ENCODE results near the gene TIMM10B. TPM values are rescaled to one million over a fixed set of nuclear protein-coding genes. Genes with fewer than 3 reads are reported as not detected.
A peak's percentile ranks its signal among the peaks of the same experiment; 100 is the strongest.

TIMM10B gene
- total and polyA plus RNA-seq, 2 donors from 2014 or later: 34.6 to 44.7 TPM

- Histone ChIP-seq H3K36me3 (ENCODE audit: control insufficient read depth in 2 of 3, insufficient read depth in 3 of 3, low read length in 3 of 3) (peaks cover 0 to 4% (median 4%) of the 10 kb centered on the region in 3 donors), H3K4me3 (ENCODE audit: low read length in 3 of 3) (no peak overlapping the region), H3K9me3 (ENCODE audit: control insufficient read depth in 2 of 3, insufficient read depth in 1 of 3, low read length in 3 of 3) (no peaks in the 10 kb centered on the region), H3K27me3 (ENCODE audit: control insufficient read depth, insufficient read depth, low read length) (no peaks in the 10 kb centered on the region), H3K9ac (ENCODE audit: low read length in 3 of 3) (no peak overlapping the region), H3K4me1 (ENCODE audit: control insufficient read depth in 2 of 3, insufficient read depth in 2 of 3, low read depth in 1 of 3, low read length in 3 of 3) (no peaks in the 10 kb centered on the region), H3K27ac (ENCODE audit: low read depth in 2 of 2, low read length in 2 of 2) (no peak overlapping the region)
- intact Hi-C loops (cut with DNase I): loop anchor here (10.0 kb wide), 1 partner anchor 154 kb away; the partner anchor contains the start of gene MRPL17
- no peak for FAIRE-seq
- TF ChIP-seq CTCF (IDR thresholded peaks at IDR 0.05; ENCODE audit: borderline replicate concordance, extremely low read depth, insufficient read depth): no peak
- DNase-seq: no peak
Measured at GRCh38 chr11:6530848-6531247, 49.5 kb downstream of the TIMM10B start.

- FAIRE-seq (no peak), DNase-seq (peak in 3 of 5 donors; percentile 40 to 66 (median 60))
- Histone ChIP-seq H3K4me3 (ENCODE audit: low read length in 3 of 3) (no peak overlapping the region), H3K27ac (ENCODE audit: low read depth in 2 of 2, low read length in 2 of 2) (no peak overlapping the region), H3K9me3 (ENCODE audit: control insufficient read depth in 2 of 3, insufficient read depth in 1 of 3, low read length in 3 of 3) (no peaks in the 10 kb centered on the region), H3K4me1 (ENCODE audit: control insufficient read depth in 2 of 3, insufficient read depth in 2 of 3, low read depth in 1 of 3, low read length in 3 of 3) (no peaks in the 10 kb centered on the region), H3K27me3 (ENCODE audit: control insufficient read depth, insufficient read depth, low read length) (no peaks in the 10 kb centered on the region), H3K9ac (ENCODE audit: low read length in 3 of 3) (no peak overlapping the region), H3K36me3 (ENCODE audit: control insufficient read depth in 2 of 3, insufficient read depth in 3 of 3, low read length in 3 of 3) (peaks cover 0 to 4% (median 4%) of the 10 kb centered on the region in 3 donors)
- intact Hi-C loops (cut with DNase I): loop anchor here (10.0 kb wide), 1 partner anchor 153 kb away; the partner anchor contains the start of gene MRPL17
- peak; percentile 82 for TF ChIP-seq CTCF (IDR thresholded peaks at IDR 0.05; ENCODE audit: borderline replicate concordance, extremely low read depth, insufficient read depth)
Measured at GRCh38 chr11:6531267-6531752, 50.0 kb downstream of the TIMM10B start.

Other genes with a start within 250 kb of the TIMM10B start
- 42.5 TPM for gene FHIP1B, start 246.9 kb upstream of the TIMM10B start, total RNA-seq
- 35.1 TPM for gene FHIP1B, start 246.9 kb upstream of the TIMM10B start, polyA plus RNA-seq (ENCODE audit: insufficient read depth, low read depth, low replicate concordance)
- 0.22 TPM for gene CNGA4, start 242.4 kb upstream of the TIMM10B start, total RNA-seq
- gene CNGA4, start 242.4 kb upstream of the TIMM10B start, polyA plus RNA-seq (ENCODE audit: insufficient read depth, low read depth, low replicate concordance): not detected
- not detected for gene CCKBR, start 221.7 kb upstream of the TIMM10B start, total RNA-seq
- not detected for gene CCKBR, start 221.7 kb upstream of the TIMM10B start, polyA plus RNA-seq (ENCODE audit: insufficient read depth, low read depth, low replicate concordance)
- gene CAVIN3, start 161.0 kb upstream of the TIMM10B start, total RNA-seq: 58.1 TPM
- gene CAVIN3, start 161.0 kb upstream of the TIMM10B start, polyA plus RNA-seq (ENCODE audit: insufficient read depth, low read depth, low replicate concordance): 55.1 TPM
- gene SMPD1, start 91.0 kb upstream of the TIMM10B start, total RNA-seq: 76.0 TPM
- gene SMPD1, start 91.0 kb upstream of the TIMM10B start, polyA plus RNA-seq (ENCODE audit: insufficient read depth, low read depth, low replicate concordance): 155 TPM
- 43.7 TPM for gene APBB1, start 62.4 kb upstream of the TIMM10B start, total RNA-seq
- 67.2 TPM for gene APBB1, start 62.4 kb upstream of the TIMM10B start, polyA plus RNA-seq (ENCODE audit: insufficient read depth, low read depth, low replicate concordance)
- 1.3 TPM for gene HPX, start 40.5 kb upstream of the TIMM10B start, total RNA-seq
- gene HPX, start 40.5 kb upstream of the TIMM10B start, polyA plus RNA-seq (ENCODE audit: insufficient read depth, low read depth, low replicate concordance): 0.88 TPM
- gene TRIM3, start 7.6 kb upstream of the TIMM10B start, total RNA-seq: 20.8 TPM
- gene TRIM3, start 7.6 kb upstream of the TIMM10B start, polyA plus RNA-seq (ENCODE audit: insufficient read depth, low read depth, low replicate concordance): 10.8 TPM
- gene ARFIP2, start 170 bp upstream of the TIMM10B start, total RNA-seq: 45.6 TPM
- gene ARFIP2, start 170 bp upstream of the TIMM10B start, polyA plus RNA-seq (ENCODE audit: insufficient read depth, low read depth, low replicate concordance): 62.3 TPM
- 10.1 TPM for gene DNHD1, start 15.8 kb downstream of the TIMM10B start, total RNA-seq
- 3.5 TPM for gene DNHD1, start 15.8 kb downstream of the TIMM10B start, polyA plus RNA-seq (ENCODE audit: insufficient read depth, low read depth, low replicate concordance)
- 23.4 TPM for gene RRP8, start 122.1 kb downstream of the TIMM10B start, total RNA-seq
- gene RRP8, start 122.1 kb downstream of the TIMM10B start, polyA plus RNA-seq (ENCODE audit: insufficient read depth, low read depth, low replicate concordance): 29.8 TPM
- gene ILK, start 122.3 kb downstream of the TIMM10B start, total RNA-seq: 170 TPM
- 149 TPM for gene ILK, start 122.3 kb downstream of the TIMM10B start, polyA plus RNA-seq (ENCODE audit: insufficient read depth, low read depth, low replicate concordance)
- gene TAF10, start 130.7 kb downstream of the TIMM10B start, total RNA-seq: 136 TPM
- 250 TPM for gene TAF10, start 130.7 kb downstream of the TIMM10B start, polyA plus RNA-seq (ENCODE audit: insufficient read depth, low read depth, low replicate concordance)
- 84.2 TPM for gene TPP1, start 137.9 kb downstream of the TIMM10B start, total RNA-seq
- 115 TPM for gene TPP1, start 137.9 kb downstream of the TIMM10B start, polyA plus RNA-seq (ENCODE audit: insufficient read depth, low read depth, low replicate concordance)
- gene DCHS1, start 174.3 kb downstream of the TIMM10B start, total RNA-seq: 17.0 TPM
- gene DCHS1, start 174.3 kb downstream of the TIMM10B start, polyA plus RNA-seq (ENCODE audit: insufficient read depth, low read depth, low replicate concordance): 2.4 TPM
- 44.0 TPM for gene MRPL17, start 201.8 kb downstream of the TIMM10B start, total RNA-seq
- gene MRPL17, start 201.8 kb downstream of the TIMM10B start, polyA plus RNA-seq (ENCODE audit: insufficient read depth, low read depth, low replicate concordance): 121 TPM

Measured in kidney (tissue), 14 donors.